GM23338 (cell line): ENCODE measurements around the gene CTXN3. TPM values are rescaled to one million over a fixed set of nuclear protein-coding genes. Genes with fewer than 3 reads are reported as not detected.

Experiments used
- ATAC-seq: fragments of 200-7000 bp; cut with Tn5 transposase; 3 replicates; pipeline ENCODE4 v1.9.1; 2020
- DNase-seq: peaks from one replicate; pipeline ENCODE4 v3.0.0-alpha.2; 2015; ENCODE audit warnings: low spot score
- H2AFZ ChIP-seq: fragments of 200-600 bp; sonication (generic); 2 replicates; pipeline ENCODE4 v1.8.0; 2016; ENCODE audit warnings: antibody characterized with exemption, mild to moderate bottlenecking, moderate library complexity
- H3F3A ChIP-seq: fragments of 200-600 bp; sonication (generic); replicated peaks from 2 replicates; pipeline ENCODE4 v1.8.0; 2017; ENCODE audit warnings: antibody characterized with exemption, mixed run types, low read depth
- H3K27ac ChIP-seq: fragments of 200-600 bp; sonication (generic); 2 replicates; pipeline ENCODE4 v1.6.1; 2016; ENCODE audit warnings: low read depth
- H3K27me3 ChIP-seq: fragments of 200-600 bp; sonication (generic); 2 replicates; pipeline ENCODE4 v1.8.0; 2016; ENCODE audit warnings: mild to moderate bottlenecking, mixed run types, moderate library complexity; ENCODE audit not compliant: insufficient read depth
- H3K36me3 ChIP-seq: fragments of 200-600 bp; sonication (generic); 2 replicates; pipeline ENCODE4 v1.8.0; 2016; ENCODE audit warnings: mild to moderate bottlenecking; ENCODE audit not compliant: insufficient read depth
- H3K4me1 ChIP-seq: fragments of 200-600 bp; sonication (generic); 2 replicates; pipeline ENCODE4 v1.8.0; 2016; ENCODE audit warnings: mild to moderate bottlenecking, moderate library complexity; ENCODE audit not compliant: insufficient read depth
- H3K4me2 ChIP-seq: fragments of 200-600 bp; sonication (generic); 2 replicates; pipeline ENCODE4 v1.7.1; 2017; ENCODE audit warnings: mixed run types
- H3K4me3 ChIP-seq: fragments of 200-600 bp; sonication (generic); 2 replicates; pipeline ENCODE4 v1.6.1; 2016; ENCODE audit warnings: mixed run types
- H3K79me2 ChIP-seq: fragments of 200-600 bp; sonication (generic); replicated peaks from 2 replicates; pipeline ENCODE4 v1.8.0; 2017; ENCODE audit warnings: mild to moderate bottlenecking; ENCODE audit not compliant: insufficient read depth
- H3K9me2 ChIP-seq: fragments of 200-600 bp; sonication (generic); 2 replicates; pipeline ENCODE4 v1.8.0; 2017; ENCODE audit not compliant: insufficient read depth
- H4K20me1 ChIP-seq: fragments of 200-600 bp; sonication (generic); replicated peaks from 2 replicates; pipeline ENCODE4 v1.8.0; 2017; ENCODE audit warnings: mild to moderate bottlenecking; ENCODE audit not compliant: insufficient read depth
- H3K27ac Mint-ChIP-seq: 2 replicates; pipeline ENCODE4 v1.8.0; 2020; ENCODE audit warnings: inconsistent platforms, mild to moderate bottlenecking, moderate library complexity, mixed read lengths
- H3K27me3 Mint-ChIP-seq: 3 replicates; pipeline ENCODE4 v1.8.0; 2022; ENCODE audit warnings: low read depth, mild to moderate bottlenecking, moderate library complexity, mixed read lengths, inconsistent platforms; ENCODE audit not compliant: insufficient read depth, poor library complexity
- H3K36me3 Mint-ChIP-seq: 3 replicates; pipeline ENCODE4 v1.8.0; 2021; ENCODE audit warnings: low read depth, mild to moderate bottlenecking, inconsistent platforms, moderate library complexity, mixed read lengths
- H3K4me1 Mint-ChIP-seq: 3 replicates; pipeline ENCODE4 v1.8.0; 2020; ENCODE audit warnings: mild to moderate bottlenecking, inconsistent platforms, mixed read lengths
- H3K4me3 Mint-ChIP-seq: 3 replicates; pipeline ENCODE4 v1.8.0; 2021; ENCODE audit warnings: moderate library complexity, mild to moderate bottlenecking, inconsistent platforms, mixed read lengths
- H3K9me3 Mint-ChIP-seq: 3 replicates; pipeline ENCODE4 v1.8.0; 2020; ENCODE audit warnings: moderate library complexity, mild to moderate bottlenecking, inconsistent platforms, mixed read lengths
- CREB1 ChIP-seq: fragments of 250-450 bp; sonication (Bioruptor Pico); IDR thresholded peaks from 2 replicates; pipeline ENCODE4 v1.5.0; 2020; ENCODE audit warnings: low read depth, mild to moderate bottlenecking, moderate library complexity
- EZH2 ChIP-seq: fragments of 200-600 bp; sonication (generic); IDR thresholded peaks from one replicate; pipeline ENCODE4 v1.8.0; 2017; ENCODE audit warnings: antibody characterized with exemption, mild to moderate bottlenecking, low read depth; ENCODE audit not compliant: unreplicated experiment
- EZH2phosphoT487 ChIP-seq: fragments of 200-600 bp; sonication (generic); IDR thresholded peaks from one replicate; pipeline ENCODE4 v1.8.1; 2018; ENCODE audit warnings: antibody characterized with exemption; ENCODE audit not compliant: unreplicated experiment
- NANOG ChIP-seq: IDR thresholded peaks from 2 replicates; pipeline ENCODE4 v1.6.1; 2016; ENCODE audit warnings: antibody characterized with exemption, borderline replicate concordance
- POLR2AphosphoS5 ChIP-seq: IDR thresholded peaks from 2 replicates; pipeline ENCODE4 v1.6.1; 2016; ENCODE audit warnings: antibody characterized with exemption, low read depth
- ZNF114 ChIP-seq: fragments of 250-450 bp; sonication (Bioruptor Pico); IDR thresholded peaks from 2 replicates; pipeline ENCODE4 v1.5.0; 2020; ENCODE audit warnings: mild to moderate bottlenecking, moderate library complexity
- ZNF331 ChIP-seq: fragments of 250-450 bp; sonication (Bioruptor Pico); IDR thresholded peaks from 2 replicates; pipeline ENCODE4 v1.5.0; 2020; ENCODE audit warnings: low read depth, mild to moderate bottlenecking, moderate library complexity
- polyA plus RNA-seq: library from polyadenylated mRNA; unstranded; fragments of >200 nt; fragmentation: Nextera tagmentation; extraction: Ambion mirVana; gene quantifications from 2 replicates; pipeline ENCODE4 v1.2.1, GENCODE V29; 2016
- total RNA-seq: library from RNA; depleted of rRNA; stranded (reverse); fragments of >200 nt; shearing (Covaris generic); gene quantifications from 2 replicates; pipeline ENCODE4 v1.2.3, GENCODE V29; 2014
- TF ChIP-seq, protein P1 (sequence below): IDR thresholded peaks from one replicate; pipeline ENCODE4 v1.6.1; 2018; ENCODE audit warnings: antibody characterized with exemption; ENCODE audit not compliant: unreplicated experiment
- TF ChIP-seq, protein P2 (sequence below): fragments of 250-450 bp; sonication (Bioruptor Pico); IDR thresholded peaks from 2 replicates; pipeline ENCODE4 v1.5.0; 2020; ENCODE audit warnings: mild to moderate bottlenecking, moderate library complexity
- TF ChIP-seq, protein P3 (sequence below), 2 experiments: fragments of 200-600 bp in 1 of 2; sonication (generic) in 1 of 2; conservative IDR thresholded peaks; 2 replicates each; pipeline versions ENCODE4 v1.5.1 to v1.6.1; 2016 to 2017; ENCODE audit warnings: antibody characterized with exemption in 2 of 2, low read depth in 2 of 2, mild to moderate bottlenecking in 2 of 2, moderate library complexity in 1 of 2

The CTXN3 gene
- total and polyA plus RNA-seq, 2 experiments from 2014 or later: not detected

DNA sequence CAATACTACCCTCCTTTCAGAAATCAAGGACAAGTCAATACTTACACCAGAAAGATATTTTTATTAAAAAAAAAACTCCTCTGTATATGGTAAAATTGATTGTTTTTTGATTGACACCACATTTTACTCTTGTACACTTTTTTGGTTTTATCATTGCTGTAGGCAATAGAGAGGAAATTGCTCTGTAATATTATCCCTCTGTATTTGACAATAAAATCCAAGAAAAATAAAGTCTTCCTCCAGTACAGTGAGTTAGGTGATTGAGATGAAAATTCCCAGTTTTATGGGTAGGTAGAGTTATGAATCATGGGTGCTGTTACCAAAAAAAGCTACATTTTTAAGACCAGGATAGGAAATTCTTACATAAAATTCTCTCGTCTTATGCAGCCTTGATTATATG lies 31.7 kb downstream of the CTXN3 start (continued):
- TF ChIP-seq, protein P1, sequence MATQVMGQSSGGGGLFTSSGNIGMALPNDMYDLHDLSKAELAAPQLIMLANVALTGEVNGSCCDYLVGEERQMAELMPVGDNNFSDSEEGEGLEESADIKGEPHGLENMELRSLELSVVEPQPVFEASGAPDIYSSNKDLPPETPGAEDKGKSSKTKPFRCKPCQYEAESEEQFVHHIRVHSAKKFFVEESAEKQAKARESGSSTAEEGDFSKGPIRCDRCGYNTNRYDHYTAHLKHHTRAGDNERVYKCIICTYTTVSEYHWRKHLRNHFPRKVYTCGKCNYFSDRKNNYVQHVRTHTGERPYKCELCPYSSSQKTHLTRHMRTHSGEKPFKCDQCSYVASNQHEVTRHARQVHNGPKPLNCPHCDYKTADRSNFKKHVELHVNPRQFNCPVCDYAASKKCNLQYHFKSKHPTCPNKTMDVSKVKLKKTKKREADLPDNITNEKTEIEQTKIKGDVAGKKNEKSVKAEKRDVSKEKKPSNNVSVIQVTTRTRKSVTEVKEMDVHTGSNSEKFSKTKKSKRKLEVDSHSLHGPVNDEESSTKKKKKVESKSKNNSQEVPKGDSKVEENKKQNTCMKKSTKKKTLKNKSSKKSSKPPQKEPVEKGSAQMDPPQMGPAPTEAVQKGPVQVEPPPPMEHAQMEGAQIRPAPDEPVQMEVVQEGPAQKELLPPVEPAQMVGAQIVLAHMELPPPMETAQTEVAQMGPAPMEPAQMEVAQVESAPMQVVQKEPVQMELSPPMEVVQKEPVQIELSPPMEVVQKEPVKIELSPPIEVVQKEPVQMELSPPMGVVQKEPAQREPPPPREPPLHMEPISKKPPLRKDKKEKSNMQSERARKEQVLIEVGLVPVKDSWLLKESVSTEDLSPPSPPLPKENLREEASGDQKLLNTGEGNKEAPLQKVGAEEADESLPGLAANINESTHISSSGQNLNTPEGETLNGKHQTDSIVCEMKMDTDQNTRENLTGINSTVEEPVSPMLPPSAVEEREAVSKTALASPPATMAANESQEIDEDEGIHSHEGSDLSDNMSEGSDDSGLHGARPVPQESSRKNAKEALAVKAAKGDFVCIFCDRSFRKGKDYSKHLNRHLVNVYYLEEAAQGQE: no peak
- TF ChIP-seq CREB1 (CRISPR knock-in tag): no peak
- TF ChIP-seq, protein P2, sequence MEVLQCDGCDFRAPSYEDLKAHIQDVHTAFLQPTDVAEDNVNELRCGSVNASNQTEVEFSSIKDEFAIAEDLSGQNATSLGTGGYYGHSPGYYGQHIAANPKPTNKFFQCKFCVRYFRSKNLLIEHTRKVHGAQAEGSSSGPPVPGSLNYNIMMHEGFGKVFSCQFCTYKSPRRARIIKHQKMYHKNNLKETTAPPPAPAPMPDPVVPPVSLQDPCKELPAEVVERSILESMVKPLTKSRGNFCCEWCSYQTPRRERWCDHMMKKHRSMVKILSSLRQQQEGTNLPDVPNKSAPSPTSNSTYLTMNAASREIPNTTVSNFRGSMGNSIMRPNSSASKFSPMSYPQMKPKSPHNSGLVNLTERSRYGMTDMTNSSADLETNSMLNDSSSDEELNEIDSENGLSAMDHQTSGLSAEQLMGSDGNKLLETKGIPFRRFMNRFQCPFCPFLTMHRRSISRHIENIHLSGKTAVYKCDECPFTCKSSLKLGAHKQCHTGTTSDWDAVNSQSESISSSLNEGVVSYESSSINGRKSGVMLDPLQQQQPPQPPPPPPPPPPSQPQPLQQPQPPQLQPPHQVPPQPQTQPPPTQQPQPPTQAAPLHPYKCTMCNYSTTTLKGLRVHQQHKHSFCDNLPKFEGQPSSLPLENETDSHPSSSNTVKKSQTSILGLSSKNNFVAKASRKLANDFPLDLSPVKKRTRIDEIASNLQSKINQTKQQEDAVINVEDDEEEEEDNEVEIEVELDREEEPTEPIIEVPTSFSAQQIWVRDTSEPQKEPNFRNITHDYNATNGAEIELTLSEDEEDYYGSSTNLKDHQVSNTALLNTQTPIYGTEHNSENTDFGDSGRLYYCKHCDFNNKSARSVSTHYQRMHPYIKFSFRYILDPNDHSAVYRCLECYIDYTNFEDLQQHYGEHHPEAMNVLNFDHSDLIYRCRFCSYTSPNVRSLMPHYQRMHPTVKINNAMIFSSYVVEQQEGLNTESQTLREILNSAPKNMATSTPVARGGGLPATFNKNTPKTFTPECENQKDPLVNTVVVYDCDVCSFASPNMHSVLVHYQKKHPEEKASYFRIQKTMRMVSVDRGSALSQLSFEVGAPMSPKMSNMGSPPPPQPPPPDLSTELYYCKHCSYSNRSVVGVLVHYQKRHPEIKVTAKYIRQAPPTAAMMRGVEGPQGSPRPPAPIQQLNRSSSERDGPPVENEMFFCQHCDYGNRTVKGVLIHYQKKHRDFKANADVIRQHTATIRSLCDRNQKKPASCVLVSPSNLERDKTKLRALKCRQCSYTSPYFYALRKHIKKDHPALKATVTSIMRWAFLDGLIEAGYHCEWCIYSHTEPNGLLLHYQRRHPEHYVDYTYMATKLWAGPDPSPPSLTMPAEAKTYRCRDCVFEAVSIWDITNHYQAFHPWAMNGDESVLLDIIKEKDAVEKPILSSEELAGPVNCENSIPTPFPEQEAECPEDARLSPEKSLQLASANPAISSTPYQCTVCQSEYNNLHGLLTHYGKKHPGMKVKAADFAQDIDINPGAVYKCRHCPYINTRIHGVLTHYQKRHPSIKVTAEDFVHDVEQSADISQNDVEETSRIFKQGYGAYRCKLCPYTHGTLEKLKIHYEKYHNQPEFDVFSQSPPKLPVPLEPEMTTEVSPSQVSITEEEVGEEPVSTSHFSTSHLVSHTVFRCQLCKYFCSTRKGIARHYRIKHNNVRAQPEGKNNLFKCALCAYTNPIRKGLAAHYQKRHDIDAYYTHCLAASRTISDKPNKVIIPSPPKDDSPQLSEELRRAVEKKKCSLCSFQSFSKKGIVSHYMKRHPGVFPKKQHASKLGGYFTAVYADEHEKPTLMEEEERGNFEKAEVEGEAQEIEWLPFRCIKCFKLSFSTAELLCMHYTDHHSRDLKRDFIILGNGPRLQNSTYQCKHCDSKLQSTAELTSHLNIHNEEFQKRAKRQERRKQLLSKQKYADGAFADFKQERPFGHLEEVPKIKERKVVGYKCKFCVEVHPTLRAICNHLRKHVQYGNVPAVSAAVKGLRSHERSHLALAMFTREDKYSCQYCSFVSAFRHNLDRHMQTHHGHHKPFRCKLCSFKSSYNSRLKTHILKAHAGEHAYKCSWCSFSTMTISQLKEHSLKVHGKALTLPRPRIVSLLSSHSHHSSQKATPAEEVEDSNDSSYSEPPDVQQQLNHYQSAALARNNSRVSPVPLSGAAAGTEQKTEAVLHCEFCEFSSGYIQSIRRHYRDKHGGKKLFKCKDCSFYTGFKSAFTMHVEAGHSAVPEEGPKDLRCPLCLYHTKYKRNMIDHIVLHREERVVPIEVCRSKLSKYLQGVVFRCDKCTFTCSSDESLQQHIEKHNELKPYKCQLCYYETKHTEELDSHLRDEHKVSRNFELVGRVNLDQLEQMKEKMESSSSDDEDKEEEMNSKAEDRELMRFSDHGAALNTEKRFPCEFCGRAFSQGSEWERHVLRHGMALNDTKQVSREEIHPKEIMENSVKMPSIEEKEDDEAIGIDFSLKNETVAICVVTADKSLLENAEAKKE: no peak

GRCh38 chr5:127683008-127683407 lies 34.1 kb downstream of the CTXN3 start:
- Histone ChIP-seq H2AFZ (no peak overlapping the region), H3K79me2 (no peaks in the 10 kb centered on the region), H3K4me2 (no peak overlapping the region), H3K27ac (no peak overlapping the region), H3F3A (no peaks in the 10 kb centered on the region), H3K4me3 (no peak overlapping the region), H3K4me1 (no peaks in the 10 kb centered on the region), H3K36me3 (no peaks in the 10 kb centered on the region; the same call in 1 of the 2 replicates), H3K9me2 (0 out of 2 replicates have a peak, but pooled peaks cover under 1% of the 10 kb centered on the region), H4K20me1 (no peaks in the 10 kb centered on the region), H3K27me3 (no peaks in the 10 kb centered on the region)
- ATAC-seq (no peak), DNase-seq (no peak)
- Mint-ChIP-seq H3K4me3 (no peak overlapping the region), H3K27ac (no peak overlapping the region), H3K27me3 (no peaks in the 10 kb centered on the region), H3K9me3 (no peaks in the 10 kb centered on the region), H3K36me3 (no peaks in the 10 kb centered on the region), H3K4me1 (no peaks in the 10 kb centered on the region)
- TF ChIP-seq EZH2 (no peak), ZNF331 (CRISPR knock-in tag) (no peak), CREB1 (CRISPR knock-in tag) (no peak), EZH2phosphoT487 (no peak), POLR2AphosphoS5 (no peak), NANOG (no peak), ZNF114 (CRISPR knock-in tag) (no peak)
- TF ChIP-seq, protein P3, sequence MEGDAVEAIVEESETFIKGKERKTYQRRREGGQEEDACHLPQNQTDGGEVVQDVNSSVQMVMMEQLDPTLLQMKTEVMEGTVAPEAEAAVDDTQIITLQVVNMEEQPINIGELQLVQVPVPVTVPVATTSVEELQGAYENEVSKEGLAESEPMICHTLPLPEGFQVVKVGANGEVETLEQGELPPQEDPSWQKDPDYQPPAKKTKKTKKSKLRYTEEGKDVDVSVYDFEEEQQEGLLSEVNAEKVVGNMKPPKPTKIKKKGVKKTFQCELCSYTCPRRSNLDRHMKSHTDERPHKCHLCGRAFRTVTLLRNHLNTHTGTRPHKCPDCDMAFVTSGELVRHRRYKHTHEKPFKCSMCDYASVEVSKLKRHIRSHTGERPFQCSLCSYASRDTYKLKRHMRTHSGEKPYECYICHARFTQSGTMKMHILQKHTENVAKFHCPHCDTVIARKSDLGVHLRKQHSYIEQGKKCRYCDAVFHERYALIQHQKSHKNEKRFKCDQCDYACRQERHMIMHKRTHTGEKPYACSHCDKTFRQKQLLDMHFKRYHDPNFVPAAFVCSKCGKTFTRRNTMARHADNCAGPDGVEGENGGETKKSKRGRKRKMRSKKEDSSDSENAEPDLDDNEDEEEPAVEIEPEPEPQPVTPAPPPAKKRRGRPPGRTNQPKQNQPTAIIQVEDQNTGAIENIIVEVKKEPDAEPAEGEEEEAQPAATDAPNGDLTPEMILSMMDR (conservative IDR thresholded peaks at IDR 0.05; ENCODE audit: low read depth in 2 of 2): no peak
- TF ChIP-seq, protein P1: no peak
